Uterus (tissue), 2 donors: ENCODE data around the gene CREB5.

Source experiments
- POLR2A ChIP-seq, 2 donors: fragments of 450-650 bp; IDR thresholded peaks; one replicate each; pipeline ENCODE4 v1.6.1; 2016; ENCODE audit warnings: antibody characterized with exemption in 2 of 2, mild to moderate bottlenecking in 1 of 2, moderate library complexity in 1 of 2
- TF ChIP-seq, protein P1 (sequence below), 4 experiments: fragments of 200-600 bp in 2 of 4; fragments of 450-650 bp in 2 of 4; sonication (generic) in 2 of 4; IDR thresholded peaks; one replicate each; pipeline ENCODE4 v1.5.1; 2016 to 2019; ENCODE audit warnings: antibody characterized with exemption in 4 of 4, mild to moderate bottlenecking in 2 of 4, moderate library complexity in 1 of 4

DNA sequence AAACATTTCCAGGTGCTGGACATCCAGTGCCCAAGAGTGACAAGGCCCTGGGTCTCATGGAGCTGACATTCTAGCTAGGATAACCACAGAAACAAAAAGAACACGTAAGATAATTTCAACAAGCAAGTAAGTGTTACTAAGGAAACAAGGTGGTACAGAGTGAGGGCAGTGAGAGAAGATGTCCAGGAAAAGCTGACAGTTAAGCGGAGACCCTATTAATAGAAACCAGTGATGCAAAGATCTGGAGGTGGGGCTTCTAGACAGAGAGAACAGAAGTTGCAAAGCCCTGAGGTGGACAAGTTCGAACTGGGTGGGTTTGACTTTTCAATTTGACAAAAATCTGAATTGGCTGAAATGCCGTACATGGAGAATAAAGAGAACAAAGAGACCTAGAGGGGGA is 449.5 kb downstream of the CREB5 start:
- TF ChIP-seq, protein P1, sequence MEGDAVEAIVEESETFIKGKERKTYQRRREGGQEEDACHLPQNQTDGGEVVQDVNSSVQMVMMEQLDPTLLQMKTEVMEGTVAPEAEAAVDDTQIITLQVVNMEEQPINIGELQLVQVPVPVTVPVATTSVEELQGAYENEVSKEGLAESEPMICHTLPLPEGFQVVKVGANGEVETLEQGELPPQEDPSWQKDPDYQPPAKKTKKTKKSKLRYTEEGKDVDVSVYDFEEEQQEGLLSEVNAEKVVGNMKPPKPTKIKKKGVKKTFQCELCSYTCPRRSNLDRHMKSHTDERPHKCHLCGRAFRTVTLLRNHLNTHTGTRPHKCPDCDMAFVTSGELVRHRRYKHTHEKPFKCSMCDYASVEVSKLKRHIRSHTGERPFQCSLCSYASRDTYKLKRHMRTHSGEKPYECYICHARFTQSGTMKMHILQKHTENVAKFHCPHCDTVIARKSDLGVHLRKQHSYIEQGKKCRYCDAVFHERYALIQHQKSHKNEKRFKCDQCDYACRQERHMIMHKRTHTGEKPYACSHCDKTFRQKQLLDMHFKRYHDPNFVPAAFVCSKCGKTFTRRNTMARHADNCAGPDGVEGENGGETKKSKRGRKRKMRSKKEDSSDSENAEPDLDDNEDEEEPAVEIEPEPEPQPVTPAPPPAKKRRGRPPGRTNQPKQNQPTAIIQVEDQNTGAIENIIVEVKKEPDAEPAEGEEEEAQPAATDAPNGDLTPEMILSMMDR (IDR thresholded peaks at IDR 0.05), result no peak
- TF ChIP-seq POLR2A (IDR thresholded peaks at IDR 0.05), result no peak
